ENCODE measurements around the gene KANSL1L. TPM values are rescaled to one million over a fixed set of nuclear protein-coding genes. Genes with fewer than 3 reads are reported as not detected.

Gene KANSL1L, protein sequence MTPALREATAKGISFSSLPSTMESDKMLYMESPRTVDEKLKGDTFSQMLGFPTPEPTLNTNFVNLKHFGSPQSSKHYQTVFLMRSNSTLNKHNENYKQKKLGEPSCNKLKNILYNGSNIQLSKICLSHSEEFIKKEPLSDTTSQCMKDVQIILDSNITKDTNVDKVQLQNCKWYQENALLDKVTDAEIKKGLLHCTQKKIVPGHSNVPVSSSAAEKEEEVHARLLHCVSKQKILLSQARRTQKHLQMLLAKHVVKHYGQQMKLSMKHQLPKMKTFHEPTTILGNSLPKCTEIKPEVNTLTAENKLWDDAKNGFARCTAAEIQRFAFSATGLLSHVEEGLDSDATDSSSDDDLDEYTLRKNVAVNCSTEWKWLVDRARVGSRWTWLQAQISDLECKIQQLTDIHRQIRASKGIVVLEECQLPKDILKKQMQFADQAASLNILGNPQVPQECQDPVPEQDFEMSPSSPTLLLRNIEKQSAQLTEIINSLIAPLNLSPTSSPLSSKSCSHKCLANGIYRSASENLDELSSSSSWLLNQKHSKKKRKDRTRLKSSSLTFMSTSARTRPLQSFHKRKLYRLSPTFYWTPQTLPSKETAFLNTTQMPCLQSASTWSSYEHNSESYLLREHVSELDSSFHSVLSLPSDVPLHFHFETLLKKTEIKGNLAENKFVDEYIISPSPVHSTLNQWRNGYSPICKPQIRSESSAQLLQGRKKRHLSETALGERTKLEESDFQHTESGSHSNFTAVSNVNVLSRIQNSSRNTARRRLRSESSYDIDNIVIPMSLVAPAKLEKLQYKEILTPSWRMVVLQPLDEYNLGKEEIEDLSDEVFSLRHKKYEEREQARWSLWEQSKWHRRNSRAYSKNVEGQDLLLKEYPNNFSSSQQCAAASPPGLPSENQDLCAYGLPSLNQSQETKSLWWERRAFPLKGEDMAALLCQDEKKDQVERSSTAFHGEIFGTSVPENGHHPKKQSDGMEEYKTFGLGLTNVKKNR
- total RNA-seq: 39.6 TPM

DNA sequence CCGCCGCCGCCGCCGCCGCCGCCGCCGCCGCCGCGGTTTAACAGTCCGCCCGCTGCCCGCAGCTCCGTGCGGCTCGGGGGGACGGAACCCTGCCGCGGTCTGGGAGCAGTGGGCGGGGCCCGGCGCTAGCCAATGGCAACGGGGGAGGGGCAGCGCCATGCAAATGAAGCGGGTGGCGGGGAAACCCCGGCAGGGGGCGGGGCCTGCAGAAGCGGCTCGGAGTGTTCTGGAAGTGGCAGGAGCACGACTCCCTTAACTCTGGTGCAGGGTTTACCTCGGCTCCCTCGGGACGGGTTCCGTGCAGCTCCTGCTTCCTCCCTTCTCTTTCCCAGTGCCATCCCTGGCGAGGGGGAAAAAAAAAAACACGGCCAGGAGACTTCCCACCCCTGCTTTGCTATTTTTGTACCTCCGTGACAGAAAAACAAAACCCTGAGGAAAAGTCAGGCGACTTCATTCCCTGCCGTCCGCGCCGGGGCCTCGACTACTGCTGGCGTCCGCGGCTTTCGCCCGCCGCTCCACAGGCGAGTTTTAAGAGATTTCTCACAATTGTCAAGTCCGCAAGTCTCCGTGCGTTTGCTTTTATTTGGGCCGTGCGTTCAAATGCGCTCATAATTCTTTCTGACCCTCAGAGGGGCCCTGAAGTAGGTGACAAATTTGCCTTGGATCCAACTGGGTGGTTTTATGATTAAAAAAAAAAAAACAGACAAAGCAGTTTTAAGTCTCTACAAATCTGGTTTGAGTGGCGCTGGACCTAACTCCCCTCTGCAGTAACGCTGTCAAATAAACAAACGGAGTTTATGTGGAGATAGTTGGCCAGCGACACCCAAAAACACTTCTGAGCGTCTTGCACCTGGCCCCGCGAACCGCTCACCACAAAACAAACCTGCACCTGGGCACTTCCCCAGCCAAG, at the start of gene KANSL1L:
Gene KANSL1L, minus strand, starts transcription at position 101 of the 910 bp plus-strand sequence. CDS start 16,827 bp downstream, outside the sequence.
- H3K27ac ChIP-seq: peak within 1 kb of the TSS; percentile 98 to 100
- intact Hi-C loops (cut with DNase I): loop anchor here (1.0 to 10.0 kb wide), 4 partner anchors 53 to 749 kb away; partner anchors contain the start of genes ACADL, MAP2 and RPE

GRCh38 chr2:210215120-210215519, 43.9 kb upstream of the KANSL1L start:
- no peak for TF ChIP-seq CTCF (IDR thresholded peaks at IDR 0.05)
- H3K27ac ChIP-seq: peak overlapping the region; percentile 54 to 58
- no peak for DNase-seq (ENCODE audit: low spot score in 2 of 2)
- intact Hi-C loops (cut with DNase I): no loop called here
- H3K9me3 ChIP-seq: no peaks in the 10 kb centered on the region
- no peak overlapping the region for H3K4me3 ChIP-seq
- no peaks in the 10 kb centered on the region for H3K27me3 ChIP-seq
- H3K4me1 ChIP-seq: no peaks in the 10 kb centered on the region
- peaks cover 5 to 20% of the 10 kb centered on the region in 2 donors for H3K36me3 ChIP-seq

More for the DNA sequence above, at the start of gene KANSL1L:
- Histone ChIP-seq H3K4me3 (peak within 1 kb of the TSS; percentile 79 to 99), H3K27me3 (no peaks in the 10 kb centered on the region), H3K4me1 (peaks cover 6 to 19% of the 10 kb centered on the region in 2 donors), H3K36me3 (no peaks in the 10 kb centered on the region), H3K9me3 (no peaks in the 10 kb centered on the region)
- TF ChIP-seq CTCF (IDR thresholded peaks at IDR 0.05): no peak
- DNase-seq (ENCODE audit: low spot score in 2 of 2): peak; percentile 94 to 99

DNA sequence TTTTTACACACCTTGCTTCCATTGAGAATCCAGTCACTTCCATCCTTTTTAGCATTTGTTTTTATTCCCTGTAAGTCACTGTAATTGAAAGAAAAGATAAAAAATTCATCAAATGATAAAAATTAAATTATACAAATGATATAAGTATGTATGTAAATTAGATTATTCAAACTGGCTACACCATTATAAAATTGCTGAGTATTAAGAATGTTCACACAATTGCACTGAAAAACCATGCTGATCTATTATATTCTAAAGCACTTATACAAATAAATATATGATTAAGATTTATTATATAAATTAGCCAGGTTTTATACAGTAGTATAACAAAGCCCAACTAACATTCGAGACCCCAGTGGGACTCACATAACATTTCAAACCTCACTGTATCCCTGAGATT, 39.0 kb upstream of the KANSL1L start:
- H3K4me1 ChIP-seq: no peaks in the 10 kb centered on the region
- H3K4me3 ChIP-seq: no peak overlapping the region
- H3K36me3 ChIP-seq: peaks cover 9 to 41% of the 10 kb centered on the region in 2 donors
- no peak for TF ChIP-seq CTCF (IDR thresholded peaks at IDR 0.05)
- H3K9me3 ChIP-seq: no peaks in the 10 kb centered on the region
- no peaks in the 10 kb centered on the region for H3K27me3 ChIP-seq
- no peak for DNase-seq (ENCODE audit: low spot score in 2 of 2)
- no peak overlapping the region for H3K27ac ChIP-seq
- intact Hi-C loops (cut with DNase I): no loop called here

- H3K9me3 ChIP-seq: no peaks in the 10 kb centered on the region
- TF ChIP-seq CTCF (IDR thresholded peaks at IDR 0.05): no peak
- no peak for DNase-seq (ENCODE audit: low spot score in 2 of 2)
- peaks cover 0 to 2% of the 10 kb centered on the region in 2 donors for H3K4me1 ChIP-seq
- no peaks in the 10 kb centered on the region for H3K27me3 ChIP-seq
- H3K4me3 ChIP-seq: no peak overlapping the region
- no peak overlapping the region for H3K27ac ChIP-seq
- intact Hi-C loops (cut with DNase I): no loop called here
- H3K36me3 ChIP-seq: peaks cover 11 to 48% of the 10 kb centered on the region in 2 donors
Observed at GRCh38 chr2:210207929-210208328, 36.7 kb upstream of the KANSL1L start.

- Histone ChIP-seq H3K27ac (peak overlapping the region in 1 of 2 donors; percentile 21), H3K9me3 (no peaks in the 10 kb centered on the region), H3K27me3 (no peaks in the 10 kb centered on the region), H3K36me3 (peaks cover 6 to 52% of the 10 kb centered on the region in 2 donors), H3K4me3 (no peak overlapping the region), H3K4me1 (peaks cover 0 to 2% of the 10 kb centered on the region in 2 donors)
- intact Hi-C loops (cut with DNase I): no loop called here
- no peak for TF ChIP-seq CTCF (IDR thresholded peaks at IDR 0.05)
- DNase-seq (ENCODE audit: low spot score in 2 of 2): no peak
Observed at GRCh38 chr2:210203558-210203957, 32.3 kb upstream of the KANSL1L start.
